H1 (cell line): Measurements from ENCODE around the gene STPG1. TPM values are rescaled to one million over a fixed set of nuclear protein-coding genes. Genes with fewer than 3 reads are reported as not detected.

Experiments
- HDAC2 ChIP-seq, 2 experiments: fragments of 300-600 bp in 1 of 2; sonication (generic) in 1 of 2; IDR thresholded peaks; 2 replicates each; pipeline ENCODE4 v1.6.1; 2011 to 2012; ENCODE audit warnings: low read depth in 2 of 2, low read length in 2 of 2, mild to moderate bottlenecking in 2 of 2, moderate library complexity in 2 of 2, borderline replicate concordance in 1 of 2, inconsistent platforms in 1 of 2
- polyA plus RNA-seq, 7 experiments: library from polyadenylated mRNA; depleted of rRNA in 3 of 7; stranded (reverse) in 5 of 7; unstranded in 2 of 7; fragments of >200 nt in 5 of 7; fragments of 200-250 nt in 2 of 7; gene quantifications; 1 replicate in 5 of 7; 2 replicates in 1 of 7; 4 replicates in 1 of 7; pipeline versions ENCODE4 v1.2.1 to v1.2.3, GENCODE V29; 2011 to 2013; ENCODE audit warnings: missing spikeins in 2 of 7, mixed read lengths in 2 of 7
- total RNA-seq: library from RNA; stranded (reverse); fragmentation: NEBNext Ultra II Directional; extraction: Animal tissue kit (Norgen Biotek cat#: 25700); gene quantifications from 2 replicates; pipeline ENCODE4 v1.2.1, GENCODE V29; 2021

STPG1 gene
- total and polyA plus RNA-seq, 2 of the 8 experiments (the other 6 are each of a cell fraction or from before 2014, with no cell fraction given), result 10.3 to 11.2 TPM

DNA sequence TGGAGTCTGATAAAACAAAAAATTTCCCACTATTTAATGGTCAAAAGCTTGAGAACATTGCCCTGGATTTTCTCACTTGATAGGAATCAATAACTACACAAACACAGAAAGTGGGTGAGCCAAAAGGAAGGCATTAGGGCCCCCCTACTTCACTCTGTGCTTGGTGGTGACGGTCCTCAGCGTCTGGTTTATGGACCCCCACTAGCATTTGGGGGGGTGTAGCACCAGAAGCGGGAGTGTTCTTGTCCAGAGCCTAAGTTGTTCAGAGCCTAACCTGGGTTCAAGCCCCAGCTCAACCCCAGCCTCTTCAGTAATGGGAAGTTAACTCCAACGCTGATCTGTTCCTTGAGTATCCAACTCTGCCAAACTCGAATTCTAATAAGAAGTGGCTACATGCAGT, 33.1 kb downstream of the STPG1 start (continued):
- TF ChIP-seq HDAC2 (IDR thresholded peaks at IDR 0.05; ENCODE audit: borderline replicate concordance in 1 of 2, low read depth in 2 of 2, low read length in 2 of 2), result no peak
